Karpas-422 (cell line): ENCODE data around the gene PLA2G2F. TPM values are rescaled to one million over a fixed set of nuclear protein-coding genes. Genes with fewer than 3 reads are reported as not detected.

Experiments used
- DNase-seq: peaks from one replicate; pipeline ENCODE4 v3.0.0-alpha.2; 2015
- H2AFZ ChIP-seq: fragments of 200-600 bp; sonication (generic); 2 replicates; pipeline ENCODE4 v1.6.1; 2014; ENCODE audit warnings: antibody characterized with exemption, low read length, mixed read lengths
- H3K27ac ChIP-seq: fragments of 200-600 bp; sonication (generic); 2 replicates; pipeline ENCODE4 v1.5.1; 2014; ENCODE audit warnings: mild to moderate bottlenecking, low read length, moderate library complexity
- H3K27me3 ChIP-seq: fragments of 200-600 bp; sonication (generic); 2 replicates; pipeline ENCODE4 v1.6.1; 2014; ENCODE audit warnings: low read length, mixed read lengths
- H3K36me3 ChIP-seq: fragments of 200-600 bp; sonication (generic); 2 replicates; pipeline ENCODE4 v1.6.1; 2014; ENCODE audit warnings: low read length, mixed read lengths; ENCODE audit not compliant: insufficient read depth
- H3K4me1 ChIP-seq: fragments of 200-600 bp; sonication (generic); 2 replicates; pipeline ENCODE4 v1.6.1; 2014; ENCODE audit warnings: mild to moderate bottlenecking, low read length, mixed read lengths
- H3K4me2 ChIP-seq: fragments of 200-600 bp; sonication (generic); 2 replicates; pipeline ENCODE4 v1.6.1; 2014; ENCODE audit warnings: low read length, low read depth, mild to moderate bottlenecking; ENCODE audit not compliant: poor library complexity, severe bottlenecking
- H3K4me3 ChIP-seq: fragments of 200-600 bp; sonication (generic); 2 replicates; pipeline ENCODE4 v1.5.1; 2014; ENCODE audit warnings: mild to moderate bottlenecking, antibody characterized with exemption, low read length, mixed read lengths
- H3K79me2 ChIP-seq: fragments of 200-600 bp; sonication (generic); 2 replicates; pipeline ENCODE4 v1.6.1; 2014; ENCODE audit warnings: mild to moderate bottlenecking, low read length, mixed read lengths
- H3K9ac ChIP-seq: fragments of 200-600 bp; sonication (generic); 2 replicates; pipeline ENCODE4 v1.6.0; 2014; ENCODE audit warnings: low read length
- H3K9me2 ChIP-seq: fragments of 200-600 bp; sonication (generic), shearing (Covaris generic); replicated peaks from 2 replicates; pipeline ENCODE4 v1.6.0; 2014; ENCODE audit warnings: mild to moderate bottlenecking, low read length, moderate library complexity; ENCODE audit not compliant: insufficient read depth
- H3K9me3 ChIP-seq: fragments of 300-700, 200-600 bp; sonication (generic); 2 replicates; pipeline ENCODE4 v1.6.1; 2014; ENCODE audit warnings: low read length, mixed read lengths
- H4K20me1 ChIP-seq: fragments of 200-600 bp; sonication (generic); 2 replicates; pipeline ENCODE4 v1.6.1; 2014; ENCODE audit warnings: mild to moderate bottlenecking, antibody characterized with exemption, low read length, low read depth; ENCODE audit not compliant: insufficient read depth
- total RNA-seq: library from RNA; depleted of rRNA; stranded (reverse); fragments of >200 nt; shearing (Covaris generic); gene quantifications from 2 replicates; pipeline ENCODE4 v1.2.3, GENCODE V29; 2014; ENCODE audit warnings: low replicate concordance

PLA2G2F gene
- total RNA-seq, 1 experiment from 2014 or later: not detected

GRCh38 chr1:20142001-20142710, 3.0 kb downstream of the PLA2G2F start:
- Histone ChIP-seq H4K20me1 (no peaks in the 10 kb centered on the region), H3K9me2 (no peaks in the 10 kb centered on the region), H3K9ac (no peak overlapping the region), H3K27me3 (no peaks in the 10 kb centered on the region), H3K4me1 (no peaks in the 10 kb centered on the region), H3K4me2 (no peak overlapping the region), H3K4me3 (no peak overlapping the region), H3K27ac (no peak overlapping the region), H3K9me3 (no peaks in the 10 kb centered on the region), H3K79me2 (no peaks in the 10 kb centered on the region), H2AFZ (no peak overlapping the region), H3K36me3 (no peaks in the 10 kb centered on the region)
- DNase-seq: no peak

GRCh38 chr1:20143318-20143717, 4.2 kb downstream of the PLA2G2F start:
- Histone ChIP-seq H3K27ac (no peak overlapping the region), H3K79me2 (no peaks in the 10 kb centered on the region), H3K4me1 (no peaks in the 10 kb centered on the region), H3K27me3 (no peaks in the 10 kb centered on the region), H3K36me3 (no peaks in the 10 kb centered on the region), H4K20me1 (no peaks in the 10 kb centered on the region), H3K9me2 (no peaks in the 10 kb centered on the region), H3K4me3 (no peak overlapping the region), H3K9ac (no peak overlapping the region), H2AFZ (no peak overlapping the region), H3K9me3 (no peaks in the 10 kb centered on the region), H3K4me2 (no peak overlapping the region)
- DNase-seq: no peak

GRCh38 chr1:20143734-20144565, 4.8 kb downstream of the PLA2G2F start:
- no peak for DNase-seq

GRCh38 chr1:20147846-20148570, 8.9 kb downstream of the PLA2G2F start:
- H2AFZ ChIP-seq: no peak overlapping the region

More at GRCh38 chr1:20143734-20144565, 4.8 kb downstream of the PLA2G2F start:
- Histone ChIP-seq H3K4me2 (no peak overlapping the region), H3K4me1 (no peaks in the 10 kb centered on the region), H3K4me3 (no peak overlapping the region), H3K27me3 (no peaks in the 10 kb centered on the region), H2AFZ (no peak overlapping the region), H3K9ac (no peak overlapping the region), H3K9me2 (no peaks in the 10 kb centered on the region), H3K27ac (no peak overlapping the region), H3K36me3 (no peaks in the 10 kb centered on the region), H3K79me2 (no peaks in the 10 kb centered on the region), H3K9me3 (no peaks in the 10 kb centered on the region), H4K20me1 (no peaks in the 10 kb centered on the region)

GRCh38 chr1:20148571-20149500, 9.7 kb downstream of the PLA2G2F start:
- DNase-seq: no peak
- Histone ChIP-seq H3K9me3 (no peaks in the 10 kb centered on the region), H3K4me2 (no peak overlapping the region)

More at GRCh38 chr1:20147846-20148570, 8.9 kb downstream of the PLA2G2F start:
- Histone ChIP-seq H3K27ac (no peak overlapping the region), H3K4me3 (no peak overlapping the region), H3K4me1 (peaks cover 6% of the 10 kb centered on the region), H4K20me1 (no peaks in the 10 kb centered on the region), H3K36me3 (no peaks in the 10 kb centered on the region), H3K9me2 (no peaks in the 10 kb centered on the region), H3K4me2 (no peak overlapping the region), H3K79me2 (no peaks in the 10 kb centered on the region), H3K27me3 (no peaks in the 10 kb centered on the region), H3K9me3 (no peaks in the 10 kb centered on the region), H3K9ac (no peak overlapping the region)
- DNase-seq: no peak

GRCh38 chr1:20149601-20150325, 10.6 kb downstream of the PLA2G2F start:
- H3K27me3 ChIP-seq: no peaks in the 10 kb centered on the region
- no peaks in the 10 kb centered on the region for H3K9me2 ChIP-seq
- H3K9ac ChIP-seq: no peak overlapping the region
- H3K4me1 ChIP-seq: peaks cover 6% of the 10 kb centered on the region
- H3K36me3 ChIP-seq: no peaks in the 10 kb centered on the region
- no peaks in the 10 kb centered on the region for H4K20me1 ChIP-seq
- H3K4me2 ChIP-seq: no peak overlapping the region
- H3K9me3 ChIP-seq: no peaks in the 10 kb centered on the region
- no peak overlapping the region for H3K4me3 ChIP-seq
- H2AFZ ChIP-seq: no peak overlapping the region
- H3K27ac ChIP-seq: no peak overlapping the region
- no peak for DNase-seq
- no peaks in the 10 kb centered on the region for H3K79me2 ChIP-seq

More at GRCh38 chr1:20148571-20149500, 9.7 kb downstream of the PLA2G2F start:
- peaks cover 6% of the 10 kb centered on the region for H3K4me1 ChIP-seq
- no peak overlapping the region for H3K4me3 ChIP-seq
- no peaks in the 10 kb centered on the region for H3K27me3 ChIP-seq
- no peaks in the 10 kb centered on the region for H3K36me3 ChIP-seq
- no peaks in the 10 kb centered on the region for H4K20me1 ChIP-seq
- H3K27ac ChIP-seq: no peak overlapping the region
- no peak overlapping the region for H3K9ac ChIP-seq
- no peaks in the 10 kb centered on the region for H3K9me2 ChIP-seq
- H2AFZ ChIP-seq: no peak overlapping the region
- H3K79me2 ChIP-seq: no peaks in the 10 kb centered on the region

- Histone ChIP-seq H3K9me3 (no peaks in the 10 kb centered on the region), H3K4me2 (no peak overlapping the region)
Measured at GRCh38 chr1:20150326-20150705, 11.2 kb downstream of the PLA2G2F start.

More at GRCh38 chr1:20150326-20150705, 11.2 kb downstream of the PLA2G2F start:
- Histone ChIP-seq H3K4me1 (peaks cover 6% of the 10 kb centered on the region), H3K9ac (no peak overlapping the region), H3K79me2 (no peaks in the 10 kb centered on the region), H3K9me2 (no peaks in the 10 kb centered on the region), H4K20me1 (no peaks in the 10 kb centered on the region), H3K27ac (no peak overlapping the region), H2AFZ (no peak overlapping the region), H3K4me3 (no peak overlapping the region), H3K36me3 (no peaks in the 10 kb centered on the region), H3K27me3 (no peaks in the 10 kb centered on the region)
- no peak for DNase-seq
